GM21825 (cell line): ENCODE data around the gene ACOX3.

ENCODE experiments used
- ATAC-seq: cut with Tn5 transposase; IDR thresholded peaks from one replicate; pipeline ENCODE4 v1.9.1; 2021; ENCODE audit warnings: mild to moderate bottlenecking, moderate library complexity; ENCODE audit not compliant: unreplicated experiment

The ACOX3 gene

DNA sequence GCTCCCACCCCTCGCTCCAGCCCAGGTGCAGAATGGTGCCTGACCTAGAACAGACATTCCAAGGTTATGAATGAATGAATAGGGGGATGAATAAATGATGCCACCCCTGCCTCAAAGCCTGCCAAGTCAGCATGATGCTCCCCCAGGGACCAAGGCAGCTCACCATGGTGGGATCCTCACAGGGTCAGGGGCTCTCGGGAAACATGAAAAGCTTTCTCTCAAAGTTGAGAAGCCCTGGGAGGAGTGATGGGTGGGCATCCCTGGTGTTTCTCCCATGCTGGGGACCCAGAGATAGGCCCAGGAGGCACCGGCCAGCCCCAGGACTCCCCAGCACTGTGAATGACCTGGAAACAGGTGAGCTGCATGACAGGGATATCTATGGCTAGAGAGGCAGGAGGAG lies 112.1 kb downstream of the ACOX3 start:
- ATAC-seq, result no peak

DNA sequence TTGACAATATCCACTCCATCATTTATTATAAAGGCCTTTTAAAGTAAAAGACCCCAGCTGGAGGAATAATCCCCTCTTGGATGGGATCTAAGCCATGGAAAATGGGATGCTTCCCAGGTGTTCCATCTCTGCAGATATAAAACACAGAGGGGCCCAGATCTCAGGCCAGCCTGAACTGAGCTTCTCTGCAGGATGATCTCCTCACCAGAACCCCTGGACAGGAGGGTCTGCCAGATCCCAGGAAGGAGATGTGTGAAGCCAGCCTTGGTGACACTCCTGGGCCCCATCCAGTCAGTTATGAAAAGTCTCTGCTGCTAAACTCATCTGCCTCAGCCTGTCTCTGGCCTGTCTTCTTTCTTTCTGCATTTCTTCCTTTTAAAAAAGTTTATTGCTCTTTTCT lies 114.3 kb downstream of the ACOX3 start:
- ATAC-seq, result no peak

DNA sequence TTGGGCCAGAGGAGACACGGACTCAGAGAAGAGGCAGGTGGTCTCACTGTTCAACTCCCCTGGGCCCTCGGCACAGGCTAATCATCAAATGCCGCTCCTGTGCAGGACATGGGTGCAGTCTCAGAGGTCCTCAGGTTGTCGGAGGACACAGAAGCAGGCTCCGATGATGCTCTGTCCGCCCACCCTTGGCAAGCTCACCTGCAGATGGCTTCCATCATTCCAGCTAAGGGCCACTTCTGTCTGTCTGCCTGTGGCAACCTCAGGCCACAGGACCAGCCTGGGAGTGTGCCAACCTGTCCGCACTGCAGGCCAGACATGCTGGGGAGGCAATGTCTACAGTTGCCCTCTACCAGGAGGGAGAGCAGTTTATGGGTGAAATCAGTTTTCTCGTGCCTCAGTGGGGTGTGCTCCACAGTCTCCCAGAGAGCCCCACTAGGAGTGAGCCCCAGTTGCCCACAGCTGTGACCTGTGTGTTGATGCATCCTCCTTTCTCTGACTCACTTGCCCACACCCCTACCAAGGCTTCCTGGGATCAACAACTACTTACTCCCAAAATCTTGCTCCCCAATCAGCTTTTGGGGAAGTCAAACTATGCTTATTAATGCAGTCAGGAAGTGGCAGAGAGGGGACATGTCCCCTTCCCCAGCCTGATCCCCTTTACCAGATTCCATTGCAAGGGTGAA lies 115.1 kb downstream of the ACOX3 start:
- no peak for ATAC-seq

- ATAC-seq, result no peak
Measured at GRCh38 chr4:8324640-8325239, 115.8 kb downstream of the ACOX3 start.

DNA sequence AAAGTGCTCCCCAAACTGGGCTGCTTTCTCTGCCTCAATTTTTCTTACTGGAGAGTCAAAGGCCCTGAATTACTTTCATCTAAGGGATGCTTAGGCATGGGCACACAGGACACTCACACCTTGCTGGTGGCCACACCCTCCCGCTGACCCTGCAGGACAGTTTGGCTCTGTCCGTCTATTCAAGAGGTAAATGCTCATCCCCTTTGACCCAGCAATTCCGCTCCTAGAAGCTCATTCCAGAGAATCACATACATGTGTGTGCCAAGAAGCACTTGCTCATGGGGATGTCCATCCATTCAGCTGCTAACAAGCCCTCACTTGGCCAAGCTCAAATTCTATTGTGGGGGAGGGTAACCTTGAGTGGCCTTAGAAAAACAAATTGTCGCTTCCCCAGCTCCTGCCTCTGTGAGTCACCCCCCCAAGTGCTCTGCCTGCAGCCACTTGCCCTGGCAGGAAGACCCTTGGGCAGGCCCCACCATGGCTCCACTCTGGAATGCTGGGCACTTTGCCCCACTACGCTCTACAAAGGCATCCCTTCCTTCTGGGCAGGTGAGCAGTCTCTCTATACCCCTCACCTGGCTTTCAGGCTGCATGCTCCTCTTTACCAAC lies 116.5 kb downstream of the ACOX3 start:
- ATAC-seq, result no peak

DNA sequence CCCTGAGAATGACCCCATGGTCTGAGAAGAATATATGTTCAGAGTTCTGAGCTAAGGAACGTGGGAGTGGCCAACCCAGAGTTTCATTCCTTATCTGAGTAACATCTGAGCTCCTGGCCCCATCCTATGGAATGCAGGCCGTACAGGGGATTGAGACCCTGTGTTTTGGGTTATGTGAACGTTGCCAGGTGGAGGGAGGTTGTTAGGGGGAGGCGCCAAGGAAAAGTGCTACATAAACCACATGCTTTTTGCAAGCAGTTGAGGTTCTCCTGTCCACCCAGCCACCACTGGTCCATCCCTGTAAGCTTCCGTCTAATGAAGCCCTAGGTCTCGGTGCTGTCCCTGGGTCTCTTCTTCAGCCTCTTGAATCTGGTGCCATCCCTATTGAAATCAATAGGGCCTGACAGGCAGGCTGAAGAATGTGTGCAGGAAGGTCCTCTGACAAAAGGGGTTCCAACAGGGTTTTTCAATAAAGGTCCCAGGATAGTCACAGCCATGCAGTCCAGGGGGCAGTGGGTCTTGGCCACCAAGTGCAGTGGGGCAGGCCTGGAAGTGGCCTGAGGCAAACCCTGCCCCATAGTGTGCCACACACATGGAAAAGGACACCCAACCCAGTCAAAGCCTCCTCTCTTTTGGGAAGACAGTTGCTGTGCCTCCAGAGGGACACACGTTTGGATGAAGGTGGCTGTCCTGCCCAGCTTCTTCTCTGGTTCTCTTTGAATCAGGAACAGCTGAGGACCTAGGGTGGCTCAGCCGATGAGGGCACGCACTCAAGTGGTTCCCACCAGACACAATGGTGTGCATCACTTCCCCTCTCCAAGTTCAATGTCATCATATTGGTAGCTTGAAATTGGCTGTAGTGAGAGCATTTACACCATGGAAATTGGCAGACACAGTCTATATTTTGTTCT lies 117.5 kb downstream of the ACOX3 start:
- ATAC-seq, result no peak

- no peak for ATAC-seq
Measured at GRCh38 chr4:8321771-8322170, 118.8 kb downstream of the ACOX3 start.

GRCh38 chr4:8321220-8321619 lies 119.3 kb downstream of the ACOX3 start:
- ATAC-seq, result no peak

DNA sequence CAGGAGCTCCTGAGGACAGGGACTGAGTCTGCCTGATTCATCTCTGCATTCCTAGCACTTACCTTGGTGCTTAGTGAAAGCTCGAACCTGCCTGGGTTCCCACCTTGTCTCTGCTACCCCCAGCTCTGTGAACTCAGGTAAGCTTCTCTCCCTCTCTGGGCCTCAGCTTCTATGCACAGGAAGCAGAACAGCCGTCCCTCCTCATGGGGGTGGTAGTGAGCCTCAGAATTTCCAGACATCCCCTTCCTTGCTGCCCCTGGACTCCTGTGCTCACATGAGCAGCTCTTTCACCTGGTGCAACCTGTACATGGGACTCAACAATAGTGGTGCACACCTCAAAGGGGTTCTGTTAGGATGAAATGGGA lies 120.2 kb downstream of the ACOX3 start:
- ATAC-seq, result no peak

- ATAC-seq, result no peak
Measured at GRCh38 chr4:8319731-8320385, 120.7 kb downstream of the ACOX3 start.

DNA sequence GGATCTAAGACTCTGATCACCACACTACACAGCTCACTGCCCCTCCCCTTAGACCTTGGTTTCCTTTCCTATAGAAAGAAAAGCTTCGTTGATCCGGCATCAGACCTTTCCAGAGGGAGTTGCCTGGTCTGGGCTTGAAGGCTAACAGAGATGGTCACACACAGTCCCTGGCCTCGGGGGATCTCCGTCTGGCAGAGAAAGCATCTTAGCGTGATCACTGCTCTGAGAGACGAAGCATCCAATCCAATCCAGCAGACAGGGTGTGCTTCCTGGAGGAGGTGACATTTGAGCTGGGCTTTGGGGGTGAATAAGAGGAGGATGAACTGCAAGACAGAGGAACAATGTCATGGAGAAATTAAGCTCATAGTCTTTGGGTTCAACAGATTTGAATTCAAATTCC lies 121.5 kb downstream of the ACOX3 start:
- no peak for ATAC-seq

DNA sequence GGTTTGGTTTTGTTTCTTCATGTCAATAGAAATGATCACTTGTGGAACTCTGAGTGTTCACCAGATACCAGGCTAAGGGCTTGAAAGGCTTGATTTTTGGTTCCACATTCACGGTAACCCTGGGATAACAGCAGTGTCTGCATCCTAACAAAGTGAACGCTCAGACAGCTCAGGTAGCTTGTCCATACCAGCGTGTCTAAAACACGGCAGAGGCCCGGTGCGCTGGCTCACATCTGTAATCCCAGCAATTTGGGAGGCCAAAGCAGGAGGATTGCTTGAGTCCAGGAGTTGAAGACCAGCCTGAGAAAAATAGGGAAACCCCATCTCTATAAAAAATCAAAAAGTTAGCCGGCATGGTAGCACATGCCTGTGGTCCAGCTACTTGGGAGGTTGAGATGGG lies 122.0 kb downstream of the ACOX3 start:
- ATAC-seq, result no peak

DNA sequence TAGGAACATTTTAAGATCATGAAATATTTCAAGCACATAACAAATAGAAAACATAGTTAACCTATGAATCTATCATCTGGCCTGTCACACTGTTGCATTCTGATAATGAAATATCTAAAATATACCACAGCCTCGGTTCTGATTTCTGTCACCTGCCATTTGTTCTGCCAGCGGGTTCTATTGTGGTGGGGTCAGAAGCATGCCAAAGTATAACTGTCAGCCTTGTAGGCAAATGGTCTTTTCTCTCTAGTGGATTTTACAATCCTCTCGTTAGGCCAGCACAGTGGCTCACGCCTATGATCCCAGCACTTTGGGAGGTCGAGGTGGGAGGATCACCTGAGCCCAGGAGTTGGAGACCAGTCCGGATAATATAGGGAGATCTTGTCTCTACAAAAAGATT lies 123.0 kb downstream of the ACOX3 start:
- ATAC-seq, result no peak

- ATAC-seq, result no peak
Measured at GRCh38 chr4:8316911-8317351, 123.6 kb downstream of the ACOX3 start.
